ENCODE results near the gene UTP14A. TPM values are rescaled to one million over a fixed set of nuclear protein-coding genes. Genes with fewer than 3 reads are reported as not detected.

UTP14A gene
- total RNA-seq, 1 experiment from 2014 or later: 16.2 TPM

- Histone ChIP-seq H3K4me3 (ENCODE audit: insufficient read depth, low read depth, low read length) (peak overlapping the region; percentile 40), H3K36me3 (replicated peaks; ENCODE audit: control insufficient read depth, insufficient read depth, low read length) (peaks cover 3% of the 10 kb centered on the region), H3K27me3 (ENCODE audit: control insufficient read depth, insufficient read depth, low read length) (peaks cover 52% of the 10 kb centered on the region)
- DNase-seq: peak; percentile 80
These were observed 26.9 kb downstream of the UTP14A start for GRCh38 chrX:129932821-129933321.

- Histone ChIP-seq H3K36me3 (replicated peaks; ENCODE audit: control insufficient read depth, insufficient read depth, low read length) (peaks cover 3% of the 10 kb centered on the region; the same call in 1 of the 2 replicates), H3K27me3 (ENCODE audit: control insufficient read depth, insufficient read depth, low read length) (peaks cover 60% of the 10 kb centered on the region), H3K4me3 (ENCODE audit: insufficient read depth, low read depth, low read length) (no peak overlapping the region)
- no peak for DNase-seq
These were observed 27.7 kb downstream of the UTP14A start for GRCh38 chrX:129933700-129934099.

GRCh38 chrX:129934461-129934860, 28.5 kb downstream of the UTP14A start:
- DNase-seq: no peak
- H3K4me3 ChIP-seq (ENCODE audit: insufficient read depth, low read depth, low read length): no peak overlapping the region
- no peaks in the 10 kb centered on the region for H3K36me3 ChIP-seq (replicated peaks; ENCODE audit: control insufficient read depth, insufficient read depth, low read length)
- peaks cover 68% of the 10 kb centered on the region for H3K27me3 ChIP-seq (ENCODE audit: control insufficient read depth, insufficient read depth, low read length)

GRCh38 chrX:129934952-129935351, 29.0 kb downstream of the UTP14A start:
- Histone ChIP-seq H3K36me3 (replicated peaks; ENCODE audit: control insufficient read depth, insufficient read depth, low read length) (no peaks in the 10 kb centered on the region), H3K4me3 (ENCODE audit: insufficient read depth, low read depth, low read length) (no peak overlapping the region), H3K27me3 (ENCODE audit: control insufficient read depth, insufficient read depth, low read length) (peaks cover 72% of the 10 kb centered on the region)
- no peak for DNase-seq

- Histone ChIP-seq H3K4me3 (ENCODE audit: insufficient read depth, low read depth, low read length) (no peak overlapping the region), H3K27me3 (ENCODE audit: control insufficient read depth, insufficient read depth, low read length) (peaks cover 74% of the 10 kb centered on the region), H3K36me3 (replicated peaks; ENCODE audit: control insufficient read depth, insufficient read depth, low read length) (no peaks in the 10 kb centered on the region)
- DNase-seq: peak; percentile 45
These were observed 32.1 kb downstream of the UTP14A start for GRCh38 chrX:129938081-129938480.

GRCh38 chrX:129939986-129940385, 34.0 kb downstream of the UTP14A start:
- peak; percentile 59 for DNase-seq
- H3K27me3 ChIP-seq (ENCODE audit: control insufficient read depth, insufficient read depth, low read length): peaks cover 55% of the 10 kb centered on the region

GRCh38 chrX:129940721-129941120, 34.8 kb downstream of the UTP14A start:
- H3K4me3 ChIP-seq (ENCODE audit: insufficient read depth, low read depth, low read length): no peak overlapping the region
- H3K27me3 ChIP-seq (ENCODE audit: control insufficient read depth, insufficient read depth, low read length): peaks cover 48% of the 10 kb centered on the region
- no peak for DNase-seq
- H3K36me3 ChIP-seq (replicated peaks; ENCODE audit: control insufficient read depth, insufficient read depth, low read length): no peaks in the 10 kb centered on the region

More at GRCh38 chrX:129939986-129940385, 34.0 kb downstream of the UTP14A start:
- H3K4me3 ChIP-seq (ENCODE audit: insufficient read depth, low read depth, low read length): no peak overlapping the region
- H3K36me3 ChIP-seq (replicated peaks; ENCODE audit: control insufficient read depth, insufficient read depth, low read length): no peaks in the 10 kb centered on the region

- peaks cover 13% of the 10 kb centered on the region for H3K27me3 ChIP-seq (ENCODE audit: control insufficient read depth, insufficient read depth, low read length)
- DNase-seq: no peak
- H3K4me3 ChIP-seq (ENCODE audit: insufficient read depth, low read depth, low read length): no peak overlapping the region
- no peaks in the 10 kb centered on the region for H3K36me3 ChIP-seq (replicated peaks; ENCODE audit: control insufficient read depth, insufficient read depth, low read length)
These were observed 39.2 kb downstream of the UTP14A start for GRCh38 chrX:129945131-129945530.

GRCh38 chrX:129953334-129953648, 47.3 kb downstream of the UTP14A start:
- peaks cover 74% of the 10 kb centered on the region for H3K27me3 ChIP-seq (ENCODE audit: control insufficient read depth, insufficient read depth, low read length)
- H3K36me3 ChIP-seq (replicated peaks; ENCODE audit: control insufficient read depth, insufficient read depth, low read length): no peaks in the 10 kb centered on the region
- H3K4me3 ChIP-seq (ENCODE audit: insufficient read depth, low read depth, low read length): peak overlapping the region; percentile 54
- no peak for DNase-seq

GRCh38 chrX:129953881-129954280, 47.9 kb downstream of the UTP14A start:
- peak; percentile 78 for DNase-seq
- Histone ChIP-seq H3K36me3 (replicated peaks; ENCODE audit: control insufficient read depth, insufficient read depth, low read length) (no peaks in the 10 kb centered on the region), H3K4me3 (ENCODE audit: insufficient read depth, low read depth, low read length) (no peak overlapping the region), H3K27me3 (ENCODE audit: control insufficient read depth, insufficient read depth, low read length) (peaks cover 80% of the 10 kb centered on the region)

- DNase-seq: no peak
- Histone ChIP-seq H3K4me3 (ENCODE audit: insufficient read depth, low read depth, low read length) (no peak overlapping the region), H3K27me3 (ENCODE audit: control insufficient read depth, insufficient read depth, low read length) (peaks cover 86% of the 10 kb centered on the region), H3K36me3 (replicated peaks; ENCODE audit: control insufficient read depth, insufficient read depth, low read length) (no peaks in the 10 kb centered on the region)
These were observed 48.8 kb downstream of the UTP14A start for GRCh38 chrX:129954804-129955203.

GRCh38 chrX:129955682-129956081, 49.7 kb downstream of the UTP14A start:
- Histone ChIP-seq H3K36me3 (replicated peaks; ENCODE audit: control insufficient read depth, insufficient read depth, low read length) (no peaks in the 10 kb centered on the region), H3K27me3 (ENCODE audit: control insufficient read depth, insufficient read depth, low read length) (peaks cover 90% of the 10 kb centered on the region), H3K4me3 (ENCODE audit: insufficient read depth, low read depth, low read length) (no peak overlapping the region)
- DNase-seq: no peak

- DNase-seq: no peak
- Histone ChIP-seq H3K36me3 (replicated peaks; ENCODE audit: control insufficient read depth, insufficient read depth, low read length) (no peaks in the 10 kb centered on the region), H3K4me3 (ENCODE audit: insufficient read depth, low read depth, low read length) (peak overlapping the region; percentile 49), H3K27me3 (ENCODE audit: control insufficient read depth, insufficient read depth, low read length) (peaks cover 91% of the 10 kb centered on the region)
These were observed 50.2 kb downstream of the UTP14A start for GRCh38 chrX:129956145-129956544.

GRCh38 chrX:129956765-129957164, 50.8 kb downstream of the UTP14A start:
- peaks cover 91% of the 10 kb centered on the region for H3K27me3 ChIP-seq (ENCODE audit: control insufficient read depth, insufficient read depth, low read length)

GRCh38 chrX:129957241-129958082, 51.5 kb downstream of the UTP14A start:
- no peaks in the 10 kb centered on the region for H3K36me3 ChIP-seq (replicated peaks; ENCODE audit: control insufficient read depth, insufficient read depth, low read length)
- H3K27me3 ChIP-seq (ENCODE audit: control insufficient read depth, insufficient read depth, low read length): peaks cover 85% of the 10 kb centered on the region
- H3K4me3 ChIP-seq (ENCODE audit: insufficient read depth, low read depth, low read length): peak overlapping the region; percentile 49
- DNase-seq: peak; percentile 94

More at GRCh38 chrX:129956765-129957164, 50.8 kb downstream of the UTP14A start:
- no peaks in the 10 kb centered on the region for H3K36me3 ChIP-seq (replicated peaks; ENCODE audit: control insufficient read depth, insufficient read depth, low read length)
- peak overlapping the region; percentile 49 for H3K4me3 ChIP-seq (ENCODE audit: insufficient read depth, low read depth, low read length)
- DNase-seq: no peak
